Neural cell (in vitro differentiated cells): Measurements from ENCODE around the gene PELI2.

Experiments used
- EZH2 ChIP-seq: fragments of 200-600, 300-800 bp; shearing (Covaris generic), sonication (generic); IDR thresholded peaks from 2 replicates; pipeline ENCODE4 v1.6.1; 2014; ENCODE audit warnings: antibody characterized with exemption, low read length, borderline replicate concordance, mild to moderate bottlenecking; ENCODE audit not compliant: insufficient read depth, poor library complexity, severe bottlenecking
- MXI1 ChIP-seq: fragments of 450-650 bp; conservative IDR thresholded peaks from 2 replicates; pipeline ENCODE4 v1.6.1; 2014; ENCODE audit warnings: antibody characterized with exemption, mild to moderate bottlenecking; ENCODE audit not compliant: poor library complexity, severe bottlenecking
- POLR2AphosphoS5 ChIP-seq: IDR thresholded peaks from 2 replicates; pipeline ENCODE4 v1.6.1; 2012
- RAD21 ChIP-seq: fragments of 450-650 bp; conservative IDR thresholded peaks from 2 replicates; pipeline ENCODE4 v1.6.1; 2014; ENCODE audit warnings: antibody characterized with exemption, mild to moderate bottlenecking, moderate library complexity
- TF ChIP-seq, protein P1 (sequence below): fragments of 450-650 bp; IDR thresholded peaks from 2 replicates; pipeline ENCODE4 v1.5.1; 2014; ENCODE audit warnings: antibody characterized with exemption, mild to moderate bottlenecking, moderate library complexity; ENCODE audit not compliant: poor library complexity, severe bottlenecking
- TF ChIP-seq, protein P2 (sequence below): IDR thresholded peaks from 2 replicates; pipeline ENCODE4 v1.6.1; 2012; ENCODE audit warnings: borderline replicate concordance

DNA sequence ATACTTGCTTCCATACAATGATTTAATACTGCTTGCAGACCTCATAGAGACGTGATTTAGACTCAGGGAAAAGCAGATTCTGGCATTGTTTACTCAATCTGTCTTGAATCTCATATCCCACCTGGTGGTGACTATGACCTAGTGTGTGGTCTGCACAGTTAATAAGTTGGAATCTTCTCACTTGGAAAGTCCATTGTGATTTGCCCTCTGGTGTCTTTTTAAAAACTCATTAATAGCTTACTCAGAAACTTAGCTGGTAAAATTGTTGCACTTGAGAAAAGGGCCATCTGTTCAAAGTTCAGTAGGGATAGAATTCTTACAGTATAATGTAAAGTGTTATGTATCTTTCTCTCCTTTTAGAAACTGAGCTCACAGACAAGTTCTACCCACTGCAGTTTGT, 106.0 kb downstream of the PELI2 start:
- TF ChIP-seq RAD21 (no peak), EZH2 (no peak), MXI1 (no peak), POLR2AphosphoS5 (no peak)
- TF ChIP-seq, protein P1, sequence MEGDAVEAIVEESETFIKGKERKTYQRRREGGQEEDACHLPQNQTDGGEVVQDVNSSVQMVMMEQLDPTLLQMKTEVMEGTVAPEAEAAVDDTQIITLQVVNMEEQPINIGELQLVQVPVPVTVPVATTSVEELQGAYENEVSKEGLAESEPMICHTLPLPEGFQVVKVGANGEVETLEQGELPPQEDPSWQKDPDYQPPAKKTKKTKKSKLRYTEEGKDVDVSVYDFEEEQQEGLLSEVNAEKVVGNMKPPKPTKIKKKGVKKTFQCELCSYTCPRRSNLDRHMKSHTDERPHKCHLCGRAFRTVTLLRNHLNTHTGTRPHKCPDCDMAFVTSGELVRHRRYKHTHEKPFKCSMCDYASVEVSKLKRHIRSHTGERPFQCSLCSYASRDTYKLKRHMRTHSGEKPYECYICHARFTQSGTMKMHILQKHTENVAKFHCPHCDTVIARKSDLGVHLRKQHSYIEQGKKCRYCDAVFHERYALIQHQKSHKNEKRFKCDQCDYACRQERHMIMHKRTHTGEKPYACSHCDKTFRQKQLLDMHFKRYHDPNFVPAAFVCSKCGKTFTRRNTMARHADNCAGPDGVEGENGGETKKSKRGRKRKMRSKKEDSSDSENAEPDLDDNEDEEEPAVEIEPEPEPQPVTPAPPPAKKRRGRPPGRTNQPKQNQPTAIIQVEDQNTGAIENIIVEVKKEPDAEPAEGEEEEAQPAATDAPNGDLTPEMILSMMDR = no peak
- TF ChIP-seq, protein P2, sequence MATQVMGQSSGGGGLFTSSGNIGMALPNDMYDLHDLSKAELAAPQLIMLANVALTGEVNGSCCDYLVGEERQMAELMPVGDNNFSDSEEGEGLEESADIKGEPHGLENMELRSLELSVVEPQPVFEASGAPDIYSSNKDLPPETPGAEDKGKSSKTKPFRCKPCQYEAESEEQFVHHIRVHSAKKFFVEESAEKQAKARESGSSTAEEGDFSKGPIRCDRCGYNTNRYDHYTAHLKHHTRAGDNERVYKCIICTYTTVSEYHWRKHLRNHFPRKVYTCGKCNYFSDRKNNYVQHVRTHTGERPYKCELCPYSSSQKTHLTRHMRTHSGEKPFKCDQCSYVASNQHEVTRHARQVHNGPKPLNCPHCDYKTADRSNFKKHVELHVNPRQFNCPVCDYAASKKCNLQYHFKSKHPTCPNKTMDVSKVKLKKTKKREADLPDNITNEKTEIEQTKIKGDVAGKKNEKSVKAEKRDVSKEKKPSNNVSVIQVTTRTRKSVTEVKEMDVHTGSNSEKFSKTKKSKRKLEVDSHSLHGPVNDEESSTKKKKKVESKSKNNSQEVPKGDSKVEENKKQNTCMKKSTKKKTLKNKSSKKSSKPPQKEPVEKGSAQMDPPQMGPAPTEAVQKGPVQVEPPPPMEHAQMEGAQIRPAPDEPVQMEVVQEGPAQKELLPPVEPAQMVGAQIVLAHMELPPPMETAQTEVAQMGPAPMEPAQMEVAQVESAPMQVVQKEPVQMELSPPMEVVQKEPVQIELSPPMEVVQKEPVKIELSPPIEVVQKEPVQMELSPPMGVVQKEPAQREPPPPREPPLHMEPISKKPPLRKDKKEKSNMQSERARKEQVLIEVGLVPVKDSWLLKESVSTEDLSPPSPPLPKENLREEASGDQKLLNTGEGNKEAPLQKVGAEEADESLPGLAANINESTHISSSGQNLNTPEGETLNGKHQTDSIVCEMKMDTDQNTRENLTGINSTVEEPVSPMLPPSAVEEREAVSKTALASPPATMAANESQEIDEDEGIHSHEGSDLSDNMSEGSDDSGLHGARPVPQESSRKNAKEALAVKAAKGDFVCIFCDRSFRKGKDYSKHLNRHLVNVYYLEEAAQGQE = no peak
